SIG-M5 (cell line): ENCODE measurements around the gene B4GALT5.

ENCODE experiments used
- DNase-seq: peaks from one replicate; lab custom pipeline; 2025; lab: John Stamatoyannopoulos, UW

The B4GALT5 gene

GRCh38 chr20:49603209-49603627 is 110.5 kb downstream of the B4GALT5 start:
- DNase-seq = no peak

GRCh38 chr20:49602345-49603208 is 111.1 kb downstream of the B4GALT5 start:
- no peak for DNase-seq

- no peak for DNase-seq
Observed at GRCh38 chr20:49601153-49601924, 112.3 kb downstream of the B4GALT5 start.

- DNase-seq = no peak
Observed at GRCh38 chr20:49599746-49600113, 113.9 kb downstream of the B4GALT5 start.

GRCh38 chr20:49597825-49598395 is 115.8 kb downstream of the B4GALT5 start:
- DNase-seq = no peak

GRCh38 chr20:49595811-49596561 is 117.7 kb downstream of the B4GALT5 start:
- DNase-seq = peak; percentile 23

GRCh38 chr20:49595346-49595745 is 118.3 kb downstream of the B4GALT5 start:
- no peak for DNase-seq

- DNase-seq = no peak
Observed at GRCh38 chr20:49594931-49595315, 118.8 kb downstream of the B4GALT5 start.

- peak; percentile 83 for DNase-seq
Observed at GRCh38 chr20:49594143-49594930, 119.3 kb downstream of the B4GALT5 start.

- DNase-seq = no peak
Observed at GRCh38 chr20:49593466-49594142, 120.1 kb downstream of the B4GALT5 start.

- DNase-seq = no peak
Observed at GRCh38 chr20:49592120-49592519, 121.6 kb downstream of the B4GALT5 start.

- DNase-seq = no peak
Observed at GRCh38 chr20:49591217-49591865, 122.3 kb downstream of the B4GALT5 start.

GRCh38 chr20:49590163-49591017 is 123.3 kb downstream of the B4GALT5 start:
- no peak for DNase-seq

GRCh38 chr20:49589747-49590146 is 123.9 kb downstream of the B4GALT5 start:
- DNase-seq = no peak

- DNase-seq = no peak
Observed at GRCh38 chr20:49587111-49587570, 126.5 kb downstream of the B4GALT5 start.

GRCh38 chr20:49585585-49586245 is 128.0 kb downstream of the B4GALT5 start:
- DNase-seq = no peak

GRCh38 chr20:49584418-49585382 is 129.0 kb downstream of the B4GALT5 start:
- no peak for DNase-seq
